GM21737 (cell line): ENCODE data around the gene KRTAP9-8.
"Not testable (repeated sequence)": the region's sequence is repeated elsewhere in the genome, so short reads cannot be mapped to it uniquely, and the experiment has no call there.

ENCODE experiments used
- ATAC-seq: cut with Tn5 transposase; IDR thresholded peaks from one replicate; pipeline ENCODE4 v1.9.1; 2021; ENCODE audit warnings: mild to moderate bottlenecking, moderate library complexity; ENCODE audit not compliant: unreplicated experiment

KRTAP9-8 gene, protein sequence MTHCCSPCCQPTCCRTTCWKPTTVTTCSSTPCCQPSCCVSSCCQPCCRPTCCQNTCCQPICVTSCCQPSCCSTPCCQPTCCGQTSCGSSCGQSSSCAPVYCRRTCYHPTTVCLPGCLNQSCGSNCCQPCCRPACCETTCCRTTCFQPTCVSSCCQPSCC

DNA sequence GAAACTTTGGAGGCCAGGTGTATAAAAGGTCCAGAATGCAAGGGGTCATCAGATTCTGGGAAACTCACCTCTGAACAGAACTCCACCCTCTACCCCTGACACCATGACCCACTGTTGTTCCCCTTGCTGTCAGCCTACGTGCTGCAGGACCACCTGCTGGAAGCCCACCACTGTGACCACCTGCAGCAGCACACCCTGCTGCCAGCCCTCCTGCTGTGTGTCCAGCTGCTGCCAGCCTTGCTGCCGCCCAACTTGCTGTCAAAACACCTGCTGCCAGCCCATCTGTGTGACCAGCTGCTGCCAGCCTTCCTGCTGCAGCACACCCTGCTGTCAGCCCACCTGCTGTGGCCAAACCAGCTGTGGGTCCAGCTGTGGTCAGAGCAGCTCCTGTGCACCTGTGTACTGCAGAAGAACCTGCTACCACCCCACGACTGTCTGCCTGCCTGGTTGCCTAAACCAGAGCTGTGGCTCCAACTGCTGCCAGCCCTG is at the start of gene KRTAP9-8:
KRTAP9-8 (plus strand) TSS at position 51 of the 489 bp plus-strand sequence; CDS start at position 104, 53 bp downstream.
- ATAC-seq: not testable (repeated sequence)

DNA sequence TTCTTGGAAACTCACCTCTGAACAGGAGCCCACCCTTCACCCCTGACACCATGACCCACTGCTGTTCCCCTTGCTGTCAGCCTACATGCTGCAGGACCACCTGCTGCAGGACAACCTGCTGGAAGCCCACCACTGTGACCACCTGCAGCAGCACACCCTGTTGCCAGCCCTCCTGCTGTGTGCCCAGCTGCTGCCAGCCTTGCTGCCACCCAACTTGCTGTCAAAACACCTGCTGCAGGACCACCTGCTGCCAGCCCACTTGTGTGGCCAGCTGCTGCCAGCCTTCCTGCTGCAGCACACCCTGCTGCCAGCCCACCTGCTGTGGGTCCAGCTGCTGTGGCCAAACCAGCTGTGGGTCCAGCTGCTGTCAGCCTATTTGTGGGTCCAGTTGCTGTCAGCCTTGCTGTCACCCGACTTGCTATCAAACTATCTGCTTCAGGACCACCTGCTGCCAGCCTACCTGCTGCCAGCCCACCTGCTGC is 47.9 kb upstream of the KRTAP9-8 start, which contains the start of gene KRTAP9-1:
KRTAP9-1 (plus strand) TSS at position 51 of the 482 bp plus-strand sequence; CDS start at position 51, 0 bp downstream.
- ATAC-seq: not testable (repeated sequence)

DNA sequence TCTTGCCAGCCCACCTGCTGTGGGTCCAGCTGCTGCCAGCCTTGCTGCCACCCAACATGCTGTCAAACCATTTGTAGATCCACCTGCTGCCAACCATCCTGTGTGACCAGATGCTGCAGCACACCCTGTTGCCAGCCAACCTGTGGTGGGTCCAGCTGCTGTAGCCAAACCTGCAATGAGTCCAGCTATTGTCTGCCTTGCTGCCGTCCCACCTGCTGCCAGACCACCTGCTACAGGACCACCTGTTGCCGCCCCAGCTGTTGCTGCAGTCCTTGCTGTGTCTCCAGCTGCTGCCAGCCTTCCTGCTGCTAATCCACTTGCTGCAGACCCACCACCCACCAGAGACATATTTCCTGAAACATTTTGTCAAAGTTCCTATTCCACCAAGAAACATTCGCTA is 47.5 kb upstream of the KRTAP9-8 start:
- no peak for ATAC-seq

DNA sequence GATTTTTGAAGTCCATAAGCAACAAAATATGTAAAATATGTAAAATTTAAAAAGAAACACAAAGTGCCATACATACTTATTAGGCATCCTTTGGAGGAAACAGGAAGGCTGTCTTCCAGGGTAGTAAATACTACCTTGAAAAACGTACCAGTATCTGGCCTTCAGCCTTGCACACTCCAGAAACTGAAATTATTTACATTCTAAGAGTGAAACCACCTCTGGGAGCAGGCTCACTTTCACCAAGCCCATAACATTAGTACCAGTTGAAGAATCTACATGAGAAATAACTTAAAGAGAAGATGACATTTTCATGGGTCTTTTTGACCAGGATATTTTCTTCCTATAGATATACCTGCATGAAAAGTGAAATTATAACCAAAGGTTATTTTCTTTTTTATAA is 41.7 kb upstream of the KRTAP9-8 start:
- ATAC-seq: no peak

DNA sequence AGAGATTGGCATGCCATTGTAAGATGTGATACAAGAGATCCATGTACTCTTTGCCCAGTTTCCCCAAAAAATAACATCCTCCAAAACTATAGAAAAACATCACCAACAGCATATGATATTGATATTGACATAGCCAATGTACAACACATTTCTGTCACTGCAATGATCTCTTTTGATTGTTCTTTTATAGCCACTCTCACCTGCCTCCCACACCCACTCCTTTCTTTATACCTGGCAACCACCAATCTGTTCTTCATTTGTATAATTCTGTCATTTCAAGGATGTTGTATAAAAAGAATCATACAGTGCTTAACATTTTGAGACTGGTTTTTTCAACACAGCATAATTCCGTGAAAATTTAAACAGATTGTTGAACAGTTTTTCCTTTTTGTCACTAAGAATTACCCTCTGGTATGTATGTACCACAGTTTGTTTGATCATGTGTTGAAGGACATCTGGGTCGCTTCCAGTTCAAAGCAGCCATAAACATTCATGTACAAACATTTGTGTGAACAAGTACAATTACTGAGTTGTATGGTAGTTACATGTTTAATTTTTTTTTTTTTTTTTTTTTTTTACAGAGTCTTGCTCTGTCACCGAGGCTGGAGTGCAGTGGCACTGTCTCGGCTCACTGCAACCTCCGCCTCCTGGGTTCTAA is 38.2 kb upstream of the KRTAP9-8 start:
- ATAC-seq: no peak

DNA sequence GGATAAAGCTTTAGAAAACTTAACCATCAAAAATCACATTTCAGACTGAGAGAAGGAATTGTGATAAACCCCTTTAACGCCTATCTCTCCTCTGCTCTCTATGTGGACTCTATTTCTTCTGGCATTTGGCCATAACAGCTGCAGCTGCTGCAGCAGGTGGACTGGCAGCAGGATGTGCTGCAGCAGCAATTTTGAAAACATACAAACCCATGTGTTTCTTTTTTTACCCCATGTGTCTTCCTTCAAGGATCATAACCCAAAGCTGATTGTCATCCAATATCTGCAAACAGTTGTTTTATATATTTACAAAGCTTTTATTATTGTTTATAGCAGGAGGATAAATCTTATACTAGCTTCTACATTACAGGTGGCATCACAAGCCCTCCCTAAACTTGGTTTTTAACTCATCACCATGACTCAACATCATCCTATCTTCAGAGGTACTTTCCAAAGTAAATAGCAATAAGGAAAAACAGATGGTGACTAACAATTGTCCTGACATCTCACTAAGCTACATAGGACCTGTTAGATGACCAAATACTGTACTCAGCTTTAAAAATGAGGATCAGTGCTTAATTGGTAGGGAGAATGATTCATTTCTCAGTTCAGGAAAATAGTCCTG is 25.8 kb upstream of the KRTAP9-8 start:
- no peak for ATAC-seq

DNA sequence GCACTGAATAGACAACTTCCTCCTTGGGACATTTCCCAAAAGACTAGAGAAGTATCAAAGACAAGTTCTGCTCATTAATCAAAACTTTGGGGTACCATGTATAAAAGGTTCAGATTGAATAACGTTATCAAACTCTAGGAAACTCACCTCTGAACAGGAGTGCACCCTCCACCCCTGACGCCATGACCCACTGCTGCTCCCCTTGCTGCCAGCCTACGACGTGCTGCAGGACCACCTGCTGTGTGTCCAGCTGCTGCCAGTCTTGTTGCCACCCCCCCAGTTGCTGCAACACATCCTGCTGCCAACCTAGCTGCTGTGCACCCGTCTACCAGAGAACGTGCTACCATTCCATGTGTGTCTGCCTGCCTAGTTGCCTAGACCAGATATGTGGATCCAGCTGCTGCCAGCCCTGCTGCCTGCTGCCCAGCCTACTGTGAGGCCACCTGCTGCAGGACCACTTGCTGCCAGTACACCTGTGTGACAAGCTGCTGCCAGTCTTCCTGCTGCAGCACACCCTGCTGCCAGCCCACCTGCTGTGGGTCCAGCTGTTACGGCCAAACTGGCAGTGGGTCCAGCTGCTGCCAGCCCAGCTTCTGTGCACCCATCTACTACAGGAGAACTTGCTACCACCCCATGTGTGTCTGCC is 25.2 kb upstream of the KRTAP9-8 start:
- no peak for ATAC-seq

DNA sequence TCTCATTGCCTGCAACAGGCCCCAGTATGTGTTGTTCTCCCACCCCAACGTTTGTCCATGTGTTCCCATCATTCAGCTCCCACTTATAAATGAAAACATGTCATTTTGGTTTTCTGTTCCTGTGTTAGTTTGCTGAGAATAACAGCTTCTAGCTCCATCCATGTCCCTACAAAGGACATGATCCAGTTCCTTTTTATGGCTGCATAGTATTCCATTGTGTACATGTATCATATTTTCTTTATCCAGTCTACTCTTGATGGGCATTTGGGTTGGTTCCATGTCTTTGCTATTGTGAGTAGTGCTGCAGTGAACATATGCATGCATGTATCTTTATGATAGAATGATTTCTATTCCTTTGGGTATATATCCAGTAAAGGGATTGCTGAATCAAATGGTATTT is 22.1 kb upstream of the KRTAP9-8 start:
- ATAC-seq: no peak

DNA sequence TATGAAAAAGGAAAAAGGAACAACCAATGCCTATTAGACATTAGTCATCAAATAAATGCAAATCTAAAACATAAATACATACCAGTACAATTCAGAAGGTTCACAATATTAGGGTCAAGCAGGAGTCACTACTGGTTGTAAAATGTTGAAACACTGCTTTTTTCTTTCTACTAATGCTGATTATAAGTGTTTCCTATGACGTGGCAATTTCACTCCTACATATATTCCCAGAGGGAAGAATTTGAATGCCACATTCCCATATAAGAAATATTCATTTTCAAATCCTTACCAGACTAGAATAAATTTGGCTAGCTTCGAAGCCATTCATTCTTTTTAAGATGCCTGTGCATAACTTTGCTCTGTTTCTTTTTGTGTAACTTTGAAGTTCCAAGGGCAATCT is 14.0 kb upstream of the KRTAP9-8 start:
- ATAC-seq: no peak

DNA sequence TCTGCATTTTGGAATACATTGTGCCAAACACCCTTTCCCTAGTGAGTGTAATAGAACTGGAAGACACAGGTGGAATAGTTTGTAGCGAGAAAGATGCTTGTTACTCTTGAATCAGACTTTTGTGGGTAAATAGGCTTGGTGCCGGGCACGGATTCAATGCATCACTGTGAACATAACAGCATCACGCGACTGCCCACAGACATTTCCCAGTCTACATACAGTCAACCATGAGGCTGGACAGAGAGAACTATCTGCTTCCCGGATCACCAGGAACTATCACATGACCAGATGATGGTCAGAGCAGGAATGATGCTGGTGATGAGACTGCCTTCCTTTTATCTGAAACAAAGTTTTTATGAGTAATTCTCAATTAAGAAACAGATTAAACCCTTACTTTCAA is 11.7 kb upstream of the KRTAP9-8 start:
- no peak for ATAC-seq

DNA sequence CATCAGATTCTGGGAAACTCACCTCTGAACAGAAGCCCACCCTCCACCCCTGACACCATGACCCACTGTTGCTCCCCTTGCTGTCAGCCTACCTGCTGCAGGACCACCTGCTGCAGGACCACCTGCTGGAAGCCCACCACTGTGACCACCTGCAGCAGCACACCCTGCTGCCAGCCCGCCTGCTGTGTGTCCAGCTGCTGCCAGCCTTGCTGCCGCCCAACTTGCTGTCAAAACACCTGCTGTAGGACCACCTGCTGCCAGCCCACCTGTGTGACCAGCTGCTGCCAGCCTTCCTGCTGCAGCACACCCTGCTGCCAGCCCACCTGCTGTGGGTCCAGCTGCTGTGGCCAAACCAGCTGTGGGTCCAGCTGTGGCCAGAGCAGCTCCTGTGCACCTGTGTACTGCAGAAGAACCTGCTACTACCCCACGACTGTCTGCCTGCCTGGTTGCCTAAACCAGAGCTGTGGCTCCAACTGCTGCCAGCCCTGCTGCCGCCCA is 11.2 kb upstream of the KRTAP9-8 start, which contains the start of gene KRTAP9-2:
KRTAP9-2 (plus strand) TSS at position 51 of the 498 bp plus-strand sequence; CDS start at position 58, 7 bp downstream.
- not testable (repeated sequence) for ATAC-seq

DNA sequence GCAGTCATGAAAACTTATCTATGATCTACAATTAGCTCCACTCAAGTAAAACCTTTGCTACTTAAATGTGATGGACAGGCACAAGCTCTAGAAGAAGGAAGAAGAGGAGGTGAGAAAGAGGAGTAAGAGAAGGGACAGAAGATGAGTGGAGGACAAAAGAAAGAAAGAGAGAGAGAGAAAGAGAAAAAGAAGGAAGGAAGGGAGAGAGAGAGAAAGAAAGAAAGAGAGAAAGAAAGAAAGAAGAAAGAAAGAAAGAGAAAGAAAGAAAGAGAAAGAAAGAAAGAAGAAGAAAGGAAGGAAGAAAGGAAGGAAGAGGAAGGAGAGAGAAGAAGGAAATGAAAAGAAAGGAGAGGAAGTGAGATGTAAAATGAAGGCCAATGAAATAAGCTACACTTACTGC is 7.7 kb upstream of the KRTAP9-8 start:
- ATAC-seq: no peak

DNA sequence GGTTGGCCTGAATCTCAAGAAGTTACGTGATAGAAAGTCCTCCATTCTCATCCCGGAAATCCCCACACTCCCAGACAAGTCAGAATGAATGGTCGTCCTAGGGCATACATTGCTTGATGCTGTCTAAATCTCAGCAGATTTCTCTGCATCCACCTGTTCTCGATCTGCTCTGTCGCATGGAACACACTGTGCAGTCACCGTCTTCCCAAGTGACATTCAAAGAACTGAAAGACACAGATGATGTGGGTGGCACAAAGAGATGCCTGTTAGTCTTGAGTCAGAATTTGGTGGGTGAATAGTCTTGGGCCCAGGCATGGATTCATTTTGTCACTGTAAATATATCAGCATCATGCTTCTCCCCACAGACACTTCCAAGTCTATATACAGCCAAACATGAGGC is 6.1 kb upstream of the KRTAP9-8 start:
- no peak for ATAC-seq

DNA sequence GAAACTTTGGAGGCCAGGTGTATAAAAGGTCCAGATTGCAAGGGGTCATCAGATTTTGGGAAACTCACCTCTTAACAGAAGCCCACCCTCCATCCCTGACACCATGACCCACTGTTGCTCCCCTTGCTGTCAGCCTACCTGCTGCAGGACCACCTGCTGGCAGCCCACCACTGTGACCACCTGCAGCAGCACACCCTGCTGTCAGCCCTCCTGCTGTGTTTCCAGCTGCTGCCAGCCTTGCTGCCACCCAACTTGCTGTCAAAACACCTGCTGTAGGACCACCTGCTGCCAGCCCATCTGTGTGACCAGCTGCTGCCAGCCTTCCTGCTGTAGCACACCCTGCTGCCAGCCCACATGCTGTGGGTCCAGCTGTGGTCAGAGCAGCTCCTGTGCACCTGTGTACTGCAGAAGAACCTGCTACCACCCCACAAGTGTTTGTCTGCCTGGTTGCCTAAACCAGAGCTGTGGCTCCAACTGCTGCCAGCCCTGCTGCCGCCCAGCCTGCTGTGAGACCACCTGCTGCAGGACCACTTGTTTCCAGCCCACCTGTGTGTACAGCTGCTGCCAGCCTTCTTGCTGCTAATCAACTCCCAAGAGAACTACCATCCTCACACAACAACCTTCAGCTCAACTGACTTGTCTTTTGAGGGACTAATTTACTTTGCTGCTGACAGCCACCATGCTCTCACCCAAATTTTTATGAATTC is 5.2 kb upstream of the KRTAP9-8 start, which contains the start of gene KRTAP9-3:
KRTAP9-3 (plus strand) TSS at position 51 of the 707 bp plus-strand sequence; CDS start at position 104, 53 bp downstream.
- not testable (repeated sequence) for ATAC-seq

DNA sequence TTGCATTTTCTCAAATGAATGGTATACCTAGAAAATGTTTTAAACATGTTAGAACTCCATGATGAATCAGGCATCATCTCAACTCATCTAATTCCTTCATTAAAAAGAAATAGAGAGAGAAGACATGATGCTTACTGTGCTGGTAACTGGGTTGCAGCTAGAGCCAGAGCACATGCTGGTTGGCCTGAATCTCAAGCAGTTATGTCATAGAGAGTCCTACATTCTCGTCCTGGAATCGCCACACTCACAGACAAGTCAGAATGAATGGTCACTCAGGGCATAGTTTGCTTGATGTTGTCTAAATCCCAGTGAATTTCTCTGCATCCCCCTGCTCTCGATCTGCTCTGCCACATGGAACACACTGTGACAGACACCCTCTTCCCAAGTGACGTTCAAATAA is 683 bp upstream of the KRTAP9-8 start:
- ATAC-seq: not testable (repeated sequence)

DNA sequence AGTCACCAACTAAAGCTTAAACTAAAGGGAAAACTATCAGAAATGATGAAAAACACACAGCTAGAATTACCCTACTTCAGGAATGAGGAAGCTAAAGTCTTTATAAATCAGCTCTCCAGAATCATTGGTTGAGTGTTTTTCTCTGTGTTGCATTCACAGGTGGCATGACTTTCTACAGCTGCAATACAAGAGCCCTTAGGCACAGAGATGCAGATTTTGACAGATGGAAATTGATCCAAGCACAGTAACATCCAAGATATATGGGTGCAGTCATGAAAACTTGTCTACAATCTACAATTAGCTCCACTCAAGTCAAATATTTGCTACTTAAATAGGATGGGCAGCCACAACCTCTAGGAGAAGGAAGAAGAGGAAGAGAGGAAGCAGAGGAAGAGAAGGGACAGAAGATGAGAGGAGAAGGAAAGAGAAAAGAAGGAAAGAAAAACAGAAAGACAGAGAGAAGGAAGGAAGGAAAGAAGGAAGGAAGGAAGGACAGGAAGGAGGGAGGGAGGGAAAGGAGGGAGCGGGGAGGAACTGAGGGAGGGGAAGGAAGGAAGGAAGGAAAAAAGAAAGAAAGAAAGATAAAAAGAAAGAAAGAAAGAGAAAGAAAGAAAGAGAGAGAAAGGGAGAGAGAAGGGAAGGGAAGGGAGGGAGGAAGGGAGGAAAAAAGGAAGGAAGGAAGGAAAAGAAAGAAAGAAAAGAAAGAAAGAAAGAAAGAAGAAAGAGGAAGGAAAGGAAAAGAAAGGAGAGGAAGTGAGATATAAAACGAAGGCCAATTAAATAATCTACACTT is 9.4 kb downstream of the KRTAP9-8 start:
- not testable (repeated sequence) for ATAC-seq

DNA sequence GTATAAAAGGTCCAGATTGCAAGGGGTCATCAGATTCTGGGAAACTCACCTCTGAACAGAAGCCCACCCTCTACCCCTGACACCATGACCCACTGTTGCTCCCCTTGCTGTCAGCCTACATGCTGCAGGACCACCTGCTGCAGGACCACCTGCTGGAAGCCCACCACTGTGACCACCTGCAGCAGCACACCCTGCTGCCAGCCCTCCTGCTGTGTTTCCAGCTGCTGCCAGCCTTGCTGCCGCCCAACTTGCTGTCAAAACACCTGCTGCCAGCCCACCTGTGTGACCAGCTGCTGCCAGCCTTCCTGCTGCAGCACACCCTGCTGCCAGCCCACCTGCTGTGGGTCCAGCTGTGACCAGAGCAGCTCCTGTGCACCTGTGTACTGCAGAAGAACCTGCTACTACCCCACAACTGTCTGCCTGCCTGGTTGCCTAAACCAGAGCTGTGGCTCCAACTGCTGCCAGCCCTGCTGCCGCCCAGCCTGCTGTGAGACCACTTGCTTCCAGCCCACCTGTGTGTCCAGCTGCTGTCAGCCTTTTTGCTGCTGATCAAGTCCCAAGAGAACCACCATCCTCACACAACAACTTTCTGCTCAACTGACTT is 11.9 kb downstream of the KRTAP9-8 start, which contains the start of gene KRTAP9-4:
KRTAP9-4 (plus strand) TSS at position 51 of the 604 bp plus-strand sequence; CDS start at position 85, 34 bp downstream.
- ATAC-seq: not testable (repeated sequence)

DNA sequence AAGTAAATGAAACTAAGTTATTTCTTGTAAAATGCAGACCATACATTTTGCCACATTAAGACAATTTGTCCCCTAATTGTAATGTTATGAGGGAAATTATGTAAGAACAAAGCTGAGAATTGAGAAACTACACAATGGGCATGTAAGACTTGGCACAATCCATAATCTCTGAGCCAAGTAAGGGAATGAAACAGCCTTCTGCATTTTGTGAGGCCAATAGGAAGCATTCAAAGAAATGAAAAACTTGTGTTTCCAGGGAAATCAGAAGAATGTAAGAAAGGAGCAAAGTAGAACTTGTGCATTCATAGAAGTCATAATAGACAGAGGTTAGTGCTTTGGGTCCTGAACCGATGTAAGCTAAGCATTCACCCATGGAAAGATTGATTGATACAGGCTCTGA is 13.5 kb downstream of the KRTAP9-8 start:
- ATAC-seq: no peak

DNA sequence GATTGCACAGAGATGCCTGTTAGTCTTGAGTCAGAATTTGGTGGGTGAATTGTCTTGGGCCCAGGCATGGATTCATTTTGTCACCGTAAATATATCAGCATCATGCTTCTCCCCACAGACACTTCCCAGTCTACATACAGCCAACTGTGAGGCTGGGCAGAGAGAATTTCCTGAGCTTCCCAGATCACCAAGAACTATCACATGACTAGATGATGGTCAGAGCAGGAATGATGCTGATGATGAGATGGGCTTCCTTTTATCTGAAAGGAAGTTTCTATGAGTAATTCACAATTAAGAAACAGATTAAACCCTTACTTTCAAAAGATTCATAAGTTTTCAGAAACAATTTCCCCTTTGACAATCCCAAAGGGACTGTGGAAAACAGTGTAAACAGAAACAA is 17.1 kb downstream of the KRTAP9-8 start:
- ATAC-seq: no peak
